DND-41 (cell line): Measurements from ENCODE around the gene PBRM1.

Experiments
- CTCF ChIP-seq: IDR thresholded peaks from 2 replicates; pipeline ENCODE4 v1.5.1; 2012; ENCODE audit warnings: borderline replicate concordance, low read length, moderate library complexity, mild to moderate bottlenecking; ENCODE audit not compliant: poor library complexity, severe bottlenecking; ENCODE audit errors: extremely low read depth
- EZH2 ChIP-seq: IDR thresholded peaks from 3 replicates; pipeline ENCODE4 v1.6.1; 2012; ENCODE audit warnings: borderline replicate concordance, low read depth, mild to moderate bottlenecking, moderate library complexity, low read length, inconsistent platforms; ENCODE audit not compliant: severe bottlenecking

- no peak for TF ChIP-seq CTCF
- TF ChIP-seq EZH2 = no peak
Measured at GRCh38 chr3:52721730-52722008, 36.0 kb upstream of the PBRM1 start.
